H1 (cell line): Measurements from ENCODE around the gene P2RX2. TPM values are rescaled to one million over a fixed set of nuclear protein-coding genes. Genes with fewer than 3 reads are reported as not detected.

Experiments used
- BRCA1 ChIP-seq: IDR thresholded peaks from 2 replicates; pipeline ENCODE4 v1.6.1; 2012; ENCODE audit warnings: low read depth, low read length, improper control_type of control experiment
- GABPA ChIP-seq: IDR thresholded peaks from 2 replicates; pipeline ENCODE4 v1.6.1; 2011; ENCODE audit warnings: mild to moderate bottlenecking, low read length, moderate library complexity, borderline replicate concordance; ENCODE audit not compliant: insufficient read depth
- JUN ChIP-seq: IDR thresholded peaks from 2 replicates; pipeline ENCODE4 v1.6.1; 2011; ENCODE audit warnings: low read depth, mild to moderate bottlenecking, improper control_type of control experiment, low read length
- JUND ChIP-seq: IDR thresholded peaks from 2 replicates; pipeline ENCODE4 v1.6.1; 2011; ENCODE audit warnings: mild to moderate bottlenecking, improper control_type of control experiment, low read length
- MAX ChIP-seq: IDR thresholded peaks from 2 replicates; pipeline ENCODE4 v1.6.1; 2012; ENCODE audit warnings: inconsistent platforms
- RBBP5 ChIP-seq: IDR thresholded peaks from 2 replicates; pipeline ENCODE4 v1.7.1; 2012; ENCODE audit warnings: low read depth, mild to moderate bottlenecking, inconsistent platforms, low read length, moderate library complexity, borderline replicate concordance
- RFX5 ChIP-seq: IDR thresholded peaks from 2 replicates; pipeline ENCODE4 v1.6.1; 2011; ENCODE audit warnings: low read depth, low read length, improper control_type of control experiment, borderline replicate concordance
- USF2 ChIP-seq: IDR thresholded peaks from 2 replicates; pipeline ENCODE4 v1.6.1; 2011; ENCODE audit warnings: low read length, improper control_type of control experiment
- polyA plus RNA-seq, 7 experiments: library from polyadenylated mRNA; depleted of rRNA in 3 of 7; stranded (reverse) in 5 of 7; unstranded in 2 of 7; fragments of >200 nt in 5 of 7; fragments of 200-250 nt in 2 of 7; gene quantifications; 1 replicate in 5 of 7; 2 replicates in 1 of 7; 4 replicates in 1 of 7; pipeline versions ENCODE4 v1.2.1 to v1.2.3, GENCODE V29; 2011 to 2013; ENCODE audit warnings: missing spikeins in 2 of 7, mixed read lengths in 2 of 7
- total RNA-seq: library from RNA; stranded (reverse); fragmentation: NEBNext Ultra II Directional; extraction: Animal tissue kit (Norgen Biotek cat#: 25700); gene quantifications from 2 replicates; pipeline ENCODE4 v1.2.1, GENCODE V29; 2021

The P2RX2 gene
- total and polyA plus RNA-seq, 2 of the 8 experiments (the other 6 are each of a cell fraction or from before 2014, with no cell fraction given), result 0.84 to 2.2 TPM

GRCh38 chr12:132619386-132620112, 973 bp downstream of the P2RX2 start (continued):
- peak; percentile 62 for TF ChIP-seq MAX
- TF ChIP-seq BRCA1, result no peak
- TF ChIP-seq RBBP5, result no peak
- TF ChIP-seq USF2, result no peak
- no peak for TF ChIP-seq JUND
- no peak for TF ChIP-seq RFX5
- no peak for TF ChIP-seq GABPA
- no peak for TF ChIP-seq JUN
